HG03108 (cell line): ENCODE data around the gene CLDN34.

Source experiments
- ATAC-seq: cut with Tn5 transposase; IDR thresholded peaks from one replicate; pipeline ENCODE4 v1.9.1; 2021; ENCODE audit warnings: moderate library complexity; ENCODE audit not compliant: unreplicated experiment

The CLDN34 gene

DNA sequence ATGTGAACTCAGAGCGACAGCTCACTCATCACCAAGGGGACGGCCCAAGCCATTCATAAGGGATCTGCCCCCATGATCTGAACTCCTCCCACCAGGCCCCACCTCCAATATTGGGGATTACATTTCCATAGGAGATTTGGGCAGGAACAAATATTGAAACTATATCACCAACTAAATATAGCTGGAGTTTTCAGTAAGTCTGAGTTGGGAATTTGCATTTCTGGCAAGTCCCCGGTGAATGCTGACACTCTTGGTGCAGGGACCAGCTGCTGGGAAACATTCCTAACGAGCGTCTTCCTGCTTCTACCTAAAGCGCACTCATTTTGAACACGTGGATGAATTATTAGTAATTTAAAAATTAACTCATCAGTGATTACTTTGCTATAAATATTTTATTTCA, 13.2 kb downstream of the CLDN34 start:
- ATAC-seq = no peak

DNA sequence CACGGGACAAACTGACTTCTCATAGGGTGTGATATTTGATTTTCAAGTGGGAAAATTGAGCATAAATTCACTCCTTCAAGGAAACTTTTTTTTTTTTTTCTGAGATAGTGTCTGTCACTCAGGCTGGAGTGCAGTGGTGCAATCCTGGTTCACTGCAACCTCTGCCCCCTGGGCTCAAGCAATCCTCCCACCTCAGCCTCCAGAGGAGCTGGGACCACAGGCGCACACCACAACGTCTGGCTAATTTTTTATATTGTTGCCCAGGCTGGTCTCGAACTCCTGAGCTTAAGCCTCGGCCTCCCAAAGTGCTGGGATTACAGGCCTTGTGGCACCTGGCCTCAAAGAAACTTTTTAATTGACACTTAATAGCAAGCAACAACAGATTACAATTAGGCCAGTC, 13.8 kb downstream of the CLDN34 start:
- ATAC-seq = no peak

DNA sequence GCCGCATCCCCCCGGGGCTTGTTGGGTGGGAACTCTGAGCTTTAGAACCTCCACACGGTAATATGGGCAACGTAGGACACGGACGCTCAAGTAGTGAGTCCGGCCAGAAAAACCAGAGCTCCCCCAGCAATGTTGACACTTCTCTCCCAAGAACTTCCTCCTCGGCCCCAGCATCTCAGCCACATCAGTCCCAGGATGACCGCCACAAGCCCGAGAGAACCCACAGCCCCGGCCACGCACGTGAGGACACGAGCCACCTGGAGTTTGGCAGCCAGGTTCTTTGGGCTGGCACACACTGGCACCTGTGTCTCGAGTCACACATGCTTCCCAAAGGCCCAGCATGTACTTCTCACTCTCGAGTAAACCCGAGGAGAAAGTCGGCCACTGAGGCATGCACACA, 16.3 kb downstream of the CLDN34 start:
- ATAC-seq = no peak

DNA sequence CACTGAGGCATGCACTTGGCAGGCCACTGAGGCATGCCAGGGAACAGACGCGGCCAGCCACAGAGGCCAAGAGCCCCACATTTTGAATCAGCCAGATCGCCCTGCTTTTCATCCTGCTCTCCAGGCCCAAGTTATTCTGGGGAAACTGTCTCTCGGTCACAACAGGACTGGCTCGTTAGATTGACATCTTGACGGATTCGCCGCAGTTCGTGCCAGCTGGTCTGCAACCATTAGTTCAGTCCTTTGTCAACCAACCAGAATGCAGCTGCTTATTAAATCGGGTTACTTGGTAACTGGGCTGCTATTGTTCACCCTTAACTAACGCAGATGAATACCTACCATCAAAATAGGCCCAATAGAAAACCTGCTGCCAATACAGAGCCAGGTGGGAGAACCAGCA, 16.7 kb downstream of the CLDN34 start:
- ATAC-seq = no peak

DNA sequence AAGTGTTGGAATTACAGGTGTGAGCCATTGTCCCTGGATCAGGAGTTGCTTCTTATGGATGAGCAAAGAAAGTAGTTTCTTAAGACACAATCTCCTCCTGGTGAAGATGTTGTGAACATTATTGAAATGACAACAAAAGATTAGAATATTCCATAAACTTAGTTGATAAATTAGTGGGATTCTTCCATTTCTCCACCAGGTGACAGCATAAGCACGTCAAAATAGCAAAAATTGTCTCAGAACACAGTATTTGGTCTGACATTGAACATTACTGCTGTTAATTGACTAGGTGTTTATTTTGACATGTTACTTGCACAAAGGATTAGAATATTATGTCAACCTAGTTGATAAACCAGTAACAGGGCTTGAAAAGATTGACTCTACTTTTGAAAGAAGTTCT, 21.6 kb downstream of the CLDN34 start:
- ATAC-seq = no peak

DNA sequence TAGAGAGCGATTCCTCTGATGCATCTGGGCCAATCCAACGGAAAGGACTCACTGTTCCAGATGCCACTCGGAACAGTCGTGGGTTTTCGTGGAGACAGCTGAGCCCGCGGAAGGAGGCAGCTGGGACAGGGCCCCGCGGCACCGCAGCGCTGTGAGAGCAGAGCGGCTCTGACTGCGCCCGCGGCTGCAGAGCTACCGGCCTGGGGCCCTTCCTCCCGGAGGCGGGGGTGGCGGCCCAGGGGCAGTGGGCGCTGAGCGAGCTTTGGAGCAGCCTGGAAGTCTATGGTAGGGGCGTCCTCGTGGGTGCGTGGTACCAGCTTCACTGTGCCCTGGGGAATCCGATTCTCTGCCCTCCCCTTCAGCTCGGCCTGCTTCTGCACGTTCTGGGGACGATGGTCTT, 24.9 kb downstream of the CLDN34 start:
- ATAC-seq = no peak

DNA sequence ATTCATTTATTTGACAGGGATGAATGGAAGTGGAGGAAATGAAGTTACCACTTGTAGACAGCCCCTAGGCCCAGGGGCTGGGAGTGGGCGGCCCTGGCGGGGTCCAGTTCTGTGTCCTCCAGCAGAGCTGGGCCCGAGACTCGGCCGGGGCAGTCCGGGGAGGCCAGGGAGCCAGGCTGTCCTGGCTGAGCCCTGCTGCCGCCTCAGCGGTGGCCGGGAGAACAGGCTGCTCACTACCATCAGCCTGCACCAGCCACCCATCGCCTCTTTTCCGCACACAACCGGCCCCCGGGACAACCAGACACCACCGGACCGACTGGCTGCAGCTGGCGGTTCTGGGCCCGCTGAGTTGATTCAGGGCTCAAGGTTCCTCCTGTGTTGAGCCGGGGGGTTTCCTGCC, 25.6 kb downstream of the CLDN34 start:
- no peak for ATAC-seq

DNA sequence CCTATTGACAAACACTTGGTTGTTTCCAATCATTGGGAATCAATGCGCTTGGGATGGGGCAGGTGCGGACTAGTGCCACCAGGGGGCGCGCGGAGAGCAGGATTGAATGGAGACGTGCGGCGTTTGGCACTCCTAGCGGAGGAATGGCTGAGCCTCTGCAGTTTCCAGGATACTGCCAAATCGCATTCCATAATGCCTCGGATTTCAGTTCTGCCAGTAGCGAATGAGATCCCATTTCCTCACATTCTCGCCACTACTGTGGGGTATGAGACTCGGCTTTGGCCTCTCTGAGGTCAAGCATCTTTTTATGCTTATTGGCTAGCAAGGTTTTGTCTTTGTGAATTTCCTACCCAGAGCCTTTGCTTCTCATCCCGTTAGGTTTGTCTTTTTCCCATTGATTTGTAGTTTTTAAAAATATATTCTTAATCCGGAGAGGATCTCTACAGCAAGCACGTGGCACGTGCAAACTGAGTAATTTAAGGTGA, 28.7 kb downstream of the CLDN34 start:
- no peak for ATAC-seq

DNA sequence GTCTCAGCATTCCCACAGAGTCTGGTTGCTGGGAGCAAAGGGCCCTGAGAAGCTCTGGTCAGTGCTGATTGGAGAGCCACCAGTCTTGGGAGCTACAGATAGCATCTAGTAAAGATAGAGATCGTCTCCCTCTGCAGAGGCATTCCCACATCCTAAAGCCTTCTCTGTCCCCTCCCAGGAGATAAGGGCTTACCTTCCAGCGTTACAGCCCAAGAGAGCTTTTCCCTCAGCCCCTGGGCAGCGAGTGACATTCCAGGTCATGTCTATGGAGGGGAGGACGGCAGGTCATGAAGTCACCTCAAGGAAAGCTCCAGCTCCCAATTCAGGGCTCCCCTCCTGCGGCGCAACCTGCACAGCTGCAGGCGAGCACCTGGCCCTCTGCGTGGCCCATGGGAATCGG, 29.9 kb downstream of the CLDN34 start:
- ATAC-seq = no peak

DNA sequence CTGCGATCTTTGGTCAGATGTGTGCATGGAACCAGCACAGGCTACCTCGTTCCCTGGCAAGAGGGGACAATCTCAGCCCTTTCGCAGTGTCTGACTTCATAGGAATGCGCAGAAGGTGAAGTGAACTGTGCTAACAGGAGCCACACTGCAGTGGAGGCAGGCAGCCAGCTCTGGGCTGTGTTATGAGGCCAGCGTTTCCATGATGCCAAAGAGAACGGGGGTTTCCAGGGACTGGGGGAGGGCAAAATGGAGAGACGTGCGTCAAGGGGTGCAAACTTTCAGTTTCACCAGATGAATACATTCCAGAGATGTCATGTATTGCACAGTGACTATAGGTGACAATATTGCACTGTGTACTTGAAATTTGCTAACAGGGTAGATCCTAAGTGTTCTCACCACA, 30.4 kb downstream of the CLDN34 start:
- no peak for ATAC-seq

DNA sequence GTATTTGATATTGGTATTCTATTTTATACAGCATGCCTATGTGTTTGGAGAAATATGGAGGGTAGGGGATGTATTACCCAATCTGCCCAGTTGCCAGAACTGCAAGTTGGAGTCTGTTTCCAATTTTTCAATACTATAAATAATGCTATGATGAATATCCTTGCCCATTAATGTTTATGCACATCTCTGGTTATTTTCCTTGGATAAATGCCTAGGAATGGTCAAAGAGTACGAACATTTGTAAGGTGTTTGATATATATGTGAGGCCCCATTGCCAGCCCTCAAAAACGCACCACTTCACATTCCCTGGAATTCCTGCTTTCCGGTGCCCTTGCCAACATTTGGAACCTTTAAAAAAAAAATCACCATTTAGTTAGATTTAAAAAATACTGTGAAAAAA, 34.3 kb downstream of the CLDN34 start:
- no peak for ATAC-seq

DNA sequence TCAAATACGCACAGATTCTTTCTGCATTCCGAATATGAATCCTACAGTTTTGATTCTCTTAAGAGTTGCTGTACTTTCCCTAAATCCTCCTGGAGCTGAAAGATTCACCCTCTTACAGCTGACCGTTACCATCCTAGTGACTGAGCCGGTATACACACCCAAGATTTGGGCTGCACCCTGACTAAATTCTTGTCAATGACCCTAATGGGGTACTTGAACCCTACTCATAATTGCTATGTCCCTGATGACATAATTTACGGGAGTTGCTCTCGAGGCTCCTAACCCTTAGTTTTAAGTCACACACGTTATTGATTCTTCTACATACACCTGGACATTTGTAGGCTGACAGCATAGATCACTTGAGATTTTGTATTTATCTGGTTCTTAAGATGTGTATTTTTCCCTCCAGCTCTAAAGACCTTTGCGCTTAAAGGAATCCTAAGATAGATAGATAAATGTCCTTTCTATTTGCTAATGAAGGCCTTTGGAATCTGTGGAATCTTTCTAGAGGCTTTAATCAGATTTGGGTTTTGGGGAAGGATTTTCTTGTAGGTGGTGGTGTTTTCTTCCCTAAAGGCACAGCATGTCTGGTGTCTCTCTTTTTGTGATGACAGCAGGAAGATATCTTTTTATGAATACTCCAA, 37.8 kb downstream of the CLDN34 start:
- no peak for ATAC-seq

DNA sequence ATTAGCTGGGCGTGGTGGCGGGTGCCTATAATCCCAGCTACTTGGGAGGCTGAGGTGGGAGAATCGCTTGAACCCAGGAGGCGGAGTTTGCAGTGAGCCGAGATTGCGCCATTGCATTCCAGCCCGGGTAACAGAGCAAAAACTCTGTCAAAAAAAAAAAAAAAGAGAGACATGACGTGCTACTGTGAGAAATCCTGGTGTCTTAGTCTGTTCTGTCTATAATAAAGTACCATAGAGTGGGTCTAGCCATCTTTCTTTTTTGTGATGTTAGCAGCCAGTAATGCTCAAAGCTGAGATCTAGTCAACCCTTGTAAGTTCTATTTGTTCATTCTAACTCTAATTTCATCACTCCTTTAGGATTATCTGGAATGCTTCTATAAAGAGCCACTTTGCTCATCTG, 38.9 kb downstream of the CLDN34 start:
- ATAC-seq = no peak

DNA sequence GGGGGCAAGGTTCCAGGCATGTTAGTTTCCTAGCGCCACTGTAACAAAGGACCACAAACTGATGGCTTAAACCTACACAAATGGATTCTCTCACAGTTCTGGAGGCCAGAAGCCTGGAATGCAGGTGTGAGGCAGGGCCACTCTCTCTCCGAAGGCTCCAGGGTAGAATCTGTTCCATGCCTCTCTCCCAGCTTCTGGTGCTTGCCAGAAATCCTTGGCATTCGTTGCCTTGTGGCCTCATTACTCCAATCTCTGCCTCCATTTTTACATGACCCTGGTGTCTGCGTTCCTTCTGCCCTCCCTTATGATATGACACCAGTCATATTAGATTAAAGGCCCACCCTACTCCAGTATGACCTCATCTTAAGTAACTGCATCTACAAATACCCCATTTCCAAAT, 39.6 kb downstream of the CLDN34 start:
- ATAC-seq = no peak

DNA sequence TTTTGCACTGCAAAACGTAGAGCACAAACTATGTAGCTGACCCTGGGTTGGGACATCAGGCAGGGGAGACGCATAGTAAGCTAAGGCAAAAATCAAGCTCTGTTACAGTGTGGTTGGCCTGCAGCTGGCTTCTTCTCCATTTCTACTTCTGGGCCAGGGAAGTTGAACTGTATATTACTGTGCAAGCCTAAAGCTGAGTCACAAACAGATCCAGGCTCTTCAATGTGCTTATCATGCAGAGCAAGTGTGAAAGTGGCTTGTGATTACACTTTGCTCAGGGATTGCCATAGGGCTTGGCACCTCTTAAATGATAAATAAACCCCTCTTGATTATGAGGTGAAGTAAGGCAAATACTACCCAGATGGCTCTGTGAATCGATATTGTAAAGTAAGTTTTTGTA, 40.5 kb downstream of the CLDN34 start:
- no peak for ATAC-seq

DNA sequence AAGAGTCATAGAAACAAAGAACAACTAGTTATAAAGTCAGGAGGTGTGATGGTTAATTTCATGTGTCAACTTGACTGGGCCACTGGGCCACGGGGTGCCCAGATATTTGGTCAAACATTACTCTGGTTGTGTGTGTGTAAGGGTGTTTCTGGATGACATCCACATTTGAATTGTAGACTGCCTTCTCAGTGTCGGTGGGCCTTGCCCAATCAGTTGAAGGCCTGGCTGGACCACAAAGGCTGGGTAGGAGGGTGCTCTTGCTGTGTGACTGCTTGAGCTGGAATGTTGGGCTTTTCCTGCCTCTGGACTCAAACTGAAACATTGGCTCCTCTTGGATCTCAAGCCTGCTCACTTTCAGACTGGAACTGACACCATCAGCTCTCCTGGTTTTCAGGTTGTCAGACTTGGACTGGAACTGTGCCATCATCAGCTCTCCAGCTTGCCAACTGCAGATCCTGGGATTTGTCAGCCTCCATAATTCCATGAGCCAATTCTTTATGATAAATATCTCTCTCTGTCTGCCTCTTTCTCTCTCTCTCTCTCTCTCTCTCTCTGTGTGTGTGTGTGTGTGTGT, 41.4 kb downstream of the CLDN34 start:
- no peak for ATAC-seq

DNA sequence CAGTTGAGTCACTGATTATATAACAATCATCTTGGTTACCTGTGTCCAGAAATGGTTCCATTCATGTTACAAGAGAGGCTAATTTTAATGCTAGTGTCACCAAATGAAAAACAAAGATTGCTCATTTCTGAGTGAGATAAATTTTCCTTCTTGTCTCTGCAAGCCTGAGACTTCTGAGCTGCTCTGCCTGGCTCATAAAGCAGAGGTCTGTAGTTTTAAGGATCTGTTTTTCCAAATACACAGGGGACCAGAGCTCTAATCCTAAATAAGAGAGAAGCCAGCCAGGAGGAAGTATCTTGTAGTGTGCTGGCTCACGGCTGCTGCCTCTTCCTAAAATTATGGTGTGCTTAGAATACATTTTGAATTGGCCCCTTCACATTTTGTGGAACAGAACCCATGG, 42.6 kb downstream of the CLDN34 start:
- no peak for ATAC-seq

DNA sequence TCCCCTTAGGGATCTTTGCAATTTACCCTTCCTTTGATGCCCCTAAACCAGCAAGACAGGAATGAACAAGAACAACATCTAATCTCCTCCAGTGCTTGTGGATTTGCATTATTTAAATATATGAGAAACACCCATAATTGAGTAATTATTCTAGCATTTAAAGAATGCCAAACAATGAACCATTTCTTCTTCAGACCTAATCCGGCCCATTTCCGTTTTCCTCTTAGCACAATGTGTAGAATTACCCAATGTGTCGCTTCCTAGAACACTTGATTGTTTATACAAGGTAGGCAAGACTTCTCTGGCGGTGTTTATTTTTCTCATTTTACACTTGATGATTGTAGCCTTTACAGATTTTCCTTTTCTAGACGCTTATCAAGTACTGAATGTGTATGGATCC, 43.5 kb downstream of the CLDN34 start:
- no peak for ATAC-seq

DNA sequence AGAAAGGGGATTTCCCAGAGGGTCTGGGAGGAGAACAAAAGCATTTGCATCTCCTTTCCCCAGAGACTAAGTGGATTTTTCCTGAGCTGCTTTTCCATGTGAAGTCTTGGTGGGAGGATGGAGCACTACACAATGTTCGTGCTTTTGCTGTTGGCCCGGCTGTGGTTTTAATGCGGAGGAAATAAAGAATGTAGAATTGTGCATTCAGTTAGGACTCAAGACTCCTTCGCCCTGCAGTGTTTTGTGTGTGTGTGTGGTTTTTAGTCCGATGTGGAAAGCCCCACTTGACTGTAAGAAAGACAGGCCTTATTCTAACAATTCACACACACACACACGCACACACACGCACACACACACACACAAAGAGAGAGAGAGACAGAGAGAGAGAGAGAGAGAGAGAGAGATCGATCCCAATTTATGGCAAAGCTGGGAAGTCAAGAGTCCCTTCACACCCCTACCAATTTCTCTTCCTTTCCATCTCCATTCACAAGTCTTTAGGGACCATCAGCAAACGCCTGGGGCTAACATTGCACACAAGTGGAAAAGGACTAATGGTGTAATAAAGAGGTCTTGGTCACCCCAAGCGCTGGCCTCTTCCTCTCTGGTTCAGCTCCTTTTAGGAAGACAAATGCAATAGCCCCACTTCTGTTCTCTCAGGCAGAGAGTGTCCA, 44.2 kb downstream of the CLDN34 start:
- ATAC-seq = no peak

DNA sequence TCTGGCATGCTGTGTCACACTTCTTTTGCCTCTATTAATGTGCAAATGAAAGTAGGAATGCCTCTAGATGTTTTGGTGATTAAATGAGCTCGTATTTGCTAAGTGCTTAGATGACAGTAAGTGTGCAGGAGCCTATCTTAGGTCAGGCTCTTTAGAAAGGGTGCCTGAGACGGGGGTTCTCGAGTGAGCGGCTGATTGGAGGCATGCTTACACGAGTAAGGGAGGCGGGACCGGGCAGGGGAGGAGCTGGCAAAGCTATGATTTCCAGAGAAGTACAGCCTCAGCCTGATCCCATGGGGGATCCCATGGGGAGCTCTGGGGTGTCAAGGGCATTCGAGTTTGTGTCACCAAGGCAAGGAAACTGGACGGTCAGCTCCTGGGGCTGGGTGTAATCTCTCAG, 44.8 kb downstream of the CLDN34 start:
- ATAC-seq = no peak

DNA sequence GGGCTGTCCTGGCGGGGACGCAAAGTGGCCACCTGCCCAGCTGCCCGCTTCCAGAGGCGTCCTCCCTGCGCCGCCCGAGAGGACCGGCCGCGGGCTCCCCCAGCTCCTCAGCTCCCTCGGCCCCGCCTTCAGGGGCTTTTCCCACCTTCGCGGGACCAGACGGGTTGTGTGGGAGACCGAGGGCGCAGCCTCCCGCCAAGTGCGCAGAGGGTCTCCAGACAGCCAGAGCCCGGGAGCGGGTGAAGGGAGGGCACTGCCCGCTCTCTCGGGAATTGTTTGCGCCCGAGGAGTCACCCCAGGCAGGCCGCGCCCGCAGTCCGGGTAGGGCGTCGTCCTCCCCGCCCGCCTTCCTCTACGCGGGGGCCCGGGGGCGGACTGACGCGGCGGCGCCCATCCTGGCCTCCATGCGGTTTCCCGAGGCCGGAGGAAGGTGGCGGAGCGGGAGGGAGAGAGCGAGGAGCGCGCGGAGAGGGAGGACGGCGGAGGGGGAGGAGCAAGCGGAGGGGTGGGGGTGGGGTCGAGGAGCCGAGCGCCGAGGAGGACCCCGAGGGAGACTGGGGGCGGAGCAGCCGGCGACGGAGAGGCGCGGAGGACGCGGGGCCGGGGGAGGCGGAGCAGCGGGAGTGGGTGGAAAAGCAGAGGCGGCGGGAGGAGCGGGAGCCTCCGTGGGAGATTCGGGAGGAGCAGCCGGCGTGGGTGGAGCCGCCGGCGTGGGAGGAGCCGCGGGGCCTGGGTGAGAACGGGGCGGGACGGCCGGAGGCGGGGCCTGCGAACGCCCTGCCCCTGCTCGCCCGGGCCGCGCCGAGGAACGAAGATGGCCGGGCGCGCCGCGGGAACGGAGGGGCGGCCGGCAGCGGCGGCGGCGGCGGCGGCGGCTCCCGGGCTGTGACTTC, 47.5 kb downstream of the CLDN34 start:
- peak; percentile 88 for ATAC-seq

DNA sequence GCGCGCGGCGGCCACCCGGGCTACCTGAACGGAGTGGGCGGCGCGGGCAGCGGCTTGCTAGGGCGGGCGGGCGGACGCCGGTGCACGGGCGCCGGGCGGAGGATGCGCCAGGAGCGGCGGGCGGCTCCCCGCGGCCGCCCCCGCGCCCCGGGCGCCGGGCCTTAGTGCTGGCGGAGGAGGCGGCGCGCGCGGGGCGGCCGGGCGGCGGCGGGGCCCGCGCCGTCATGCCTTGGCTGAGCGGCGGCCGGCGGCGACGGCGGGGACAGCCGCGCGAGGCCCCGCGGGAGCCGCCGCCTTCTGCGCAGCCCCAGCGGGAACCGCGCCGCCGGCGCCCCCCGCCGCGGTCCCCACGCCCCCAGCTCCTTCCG, 48.2 kb downstream of the CLDN34 start:
- peak; percentile 10 for ATAC-seq
